Measurements from ENCODE around the gene PPP4C.

PPP4C gene

GRCh38 chr16:30094541-30095165, 18.9 kb downstream of the PPP4C start:
- no peak for DNase-seq (ENCODE audit: extremely low spot score)
- TF ChIP-seq CTCF (IDR thresholded peaks at IDR 0.05; ENCODE audit: control extremely low read depth, extremely low read depth, low read depth, missing control alignments), result no peak
- ChIA-PET POLR2A (interaction anchor here (0.7 kb wide), 1 partner anchor 439 kb away, joined by 5 read pairs; no protein-coding TSS in a partner anchor), CTCF (interaction anchor here (1.6 to 3.4 kb wide), 2 partner anchors 18 to 24 kb away, joined by 3 to 29 read pairs; partner anchors contain the start of gene GDPD3)

- ChIA-PET CTCF (interaction anchor here (3.4 kb wide), 1 partner anchor 17 kb away, joined by 29 read pairs; the partner anchor contains the start of gene GDPD3), POLR2A (no interaction called here)
- no peak for DNase-seq (ENCODE audit: extremely low spot score)
- TF ChIP-seq CTCF (IDR thresholded peaks at IDR 0.05; ENCODE audit: control extremely low read depth, extremely low read depth, low read depth, missing control alignments), result no peak
Observed at GRCh38 chr16:30095166-30096078, 19.6 kb downstream of the PPP4C start.

- CTCF ChIA-PET, result interaction anchor here (0.9 kb wide), 1 partner anchor 16 kb away, joined by 3 read pairs; no protein-coding TSS in a partner anchor
- POLR2A ChIA-PET, result no interaction called here
- peak; percentile 98 for DNase-seq (ENCODE audit: extremely low spot score)
- no peak for TF ChIP-seq CTCF (IDR thresholded peaks at IDR 0.05; ENCODE audit: control extremely low read depth, extremely low read depth, low read depth, missing control alignments)
Observed at GRCh38 chr16:30096105-30096861, 20.5 kb downstream of the PPP4C start, which contains the start of gene YPEL3. Gene YPEL3 (minus strand): TSS chr16:30096213. CDS start chr16:30095482, 731 bp downstream.

- CTCF ChIA-PET, result interaction anchor here (0.9 kb wide), 1 partner anchor 15 kb away, joined by 3 read pairs; no protein-coding TSS in a partner anchor
Observed at GRCh38 chr16:30096862-30097563, 21.2 kb downstream of the PPP4C start.

GRCh38 chr16:30104090-30104489, 28.3 kb downstream of the PPP4C start:
- DNase-seq (ENCODE audit: extremely low spot score), result no peak
- POLR2A ChIA-PET, result no interaction called here
- CTCF ChIA-PET, result interaction anchor here (3.7 to 3.9 kb wide), 2 partner anchors 8 to 12 kb away, joined by 24 to 26 read pairs; partner anchors contain the start of genes GDPD3 and TBX6
- no peak for TF ChIP-seq CTCF (IDR thresholded peaks at IDR 0.05; ENCODE audit: control extremely low read depth, extremely low read depth, low read depth, missing control alignments)

More at GRCh38 chr16:30096862-30097563, 21.2 kb downstream of the PPP4C start:
- no peak for DNase-seq (ENCODE audit: extremely low spot score)
- no peak for TF ChIP-seq CTCF (IDR thresholded peaks at IDR 0.05; ENCODE audit: control extremely low read depth, extremely low read depth, low read depth, missing control alignments)
- POLR2A ChIA-PET, result no interaction called here
